ENCODE measurements around the gene PRSS36.

DNA sequence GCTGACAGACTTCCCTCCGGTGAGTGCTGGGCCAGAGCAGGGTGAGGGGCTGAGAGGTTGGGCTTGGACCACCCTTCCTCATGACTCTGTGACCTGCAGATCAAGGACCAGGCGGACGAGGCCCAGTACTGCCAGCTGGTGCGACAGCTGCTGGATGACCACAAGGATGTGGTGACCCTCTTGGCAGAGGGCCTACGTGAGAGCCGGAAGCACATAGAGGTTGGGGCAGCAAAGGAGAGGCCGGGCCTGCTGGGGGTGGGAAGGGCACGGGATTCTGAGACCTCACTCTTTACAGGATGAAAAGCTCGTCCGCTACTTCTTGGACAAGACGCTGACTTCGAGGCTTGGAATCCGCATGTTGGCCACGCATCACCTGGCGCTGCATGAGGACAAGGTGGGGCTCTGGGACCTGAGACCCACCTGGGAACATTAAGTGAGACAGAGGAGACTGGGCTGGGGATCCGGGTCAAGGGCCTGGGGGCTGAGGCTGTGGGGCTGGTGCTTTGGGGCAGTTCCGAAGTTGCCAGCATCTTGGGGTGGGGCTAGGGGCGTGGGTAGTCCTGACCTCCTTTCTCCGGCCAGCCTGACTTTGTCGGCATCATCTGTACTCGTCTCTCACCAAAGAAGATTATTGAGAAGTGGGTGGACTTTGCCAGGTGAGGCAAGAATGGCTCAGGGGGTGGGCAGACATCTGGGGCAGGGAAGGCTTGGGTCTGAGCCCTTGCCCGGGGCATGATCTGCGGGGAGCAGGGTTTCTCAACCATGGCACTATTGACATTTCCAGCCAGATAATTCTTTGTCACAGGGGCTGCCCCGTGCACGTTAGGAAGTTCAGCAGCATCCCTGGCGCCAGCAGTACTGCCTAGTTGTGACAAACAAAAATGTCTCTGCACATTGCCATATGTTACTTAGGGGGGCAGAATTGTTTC, 39.5 kb downstream of the PRSS36 start:
- TF ChIP-seq POLR2A (IDR thresholded peaks at IDR 0.05) = no peak
- TF ChIP-seq, protein P1, sequence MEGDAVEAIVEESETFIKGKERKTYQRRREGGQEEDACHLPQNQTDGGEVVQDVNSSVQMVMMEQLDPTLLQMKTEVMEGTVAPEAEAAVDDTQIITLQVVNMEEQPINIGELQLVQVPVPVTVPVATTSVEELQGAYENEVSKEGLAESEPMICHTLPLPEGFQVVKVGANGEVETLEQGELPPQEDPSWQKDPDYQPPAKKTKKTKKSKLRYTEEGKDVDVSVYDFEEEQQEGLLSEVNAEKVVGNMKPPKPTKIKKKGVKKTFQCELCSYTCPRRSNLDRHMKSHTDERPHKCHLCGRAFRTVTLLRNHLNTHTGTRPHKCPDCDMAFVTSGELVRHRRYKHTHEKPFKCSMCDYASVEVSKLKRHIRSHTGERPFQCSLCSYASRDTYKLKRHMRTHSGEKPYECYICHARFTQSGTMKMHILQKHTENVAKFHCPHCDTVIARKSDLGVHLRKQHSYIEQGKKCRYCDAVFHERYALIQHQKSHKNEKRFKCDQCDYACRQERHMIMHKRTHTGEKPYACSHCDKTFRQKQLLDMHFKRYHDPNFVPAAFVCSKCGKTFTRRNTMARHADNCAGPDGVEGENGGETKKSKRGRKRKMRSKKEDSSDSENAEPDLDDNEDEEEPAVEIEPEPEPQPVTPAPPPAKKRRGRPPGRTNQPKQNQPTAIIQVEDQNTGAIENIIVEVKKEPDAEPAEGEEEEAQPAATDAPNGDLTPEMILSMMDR (IDR thresholded peaks at IDR 0.05) = no peak
